ENCODE data around the gene ARPC2.

The ARPC2 gene

DNA sequence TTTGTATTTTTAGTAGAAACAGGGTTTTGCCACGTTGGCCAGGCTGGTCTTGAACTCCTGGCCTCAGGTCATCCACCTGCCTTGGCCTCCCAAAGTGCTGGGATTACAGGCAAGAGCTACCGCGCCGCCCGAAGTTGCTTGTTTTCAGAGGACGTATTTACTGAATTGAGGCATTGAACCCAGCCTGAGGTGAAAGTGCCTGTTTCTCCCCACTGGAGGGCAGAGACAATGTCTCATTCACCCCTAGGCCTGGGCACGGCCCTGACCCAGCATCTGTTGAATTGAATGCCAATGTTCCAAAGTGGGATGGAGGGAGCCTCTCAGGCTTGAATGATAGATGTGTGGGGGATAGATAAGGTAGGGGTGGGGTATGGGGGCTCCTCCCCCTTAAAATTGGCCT is 79.9 kb downstream of the ARPC2 start:
- ChIA-PET POLR2A (no interaction called here), CTCF (interaction anchor here (1.0 to 23.0 kb wide), 8 partner anchors 10 to 108 kb away, joined by 3 to 451 read pairs (median 14); partner anchors contain the start of genes AAMP, CATIP and PNKD)
- peak in 1 of 3 donors; percentile 23 for DNase-seq
- no peak overlapping the region for H3K4me3 ChIP-seq (ENCODE audit: control insufficient read depth in 1 of 7, extremely low read depth in 1 of 7, insufficient read depth in 4 of 7, low read depth in 2 of 7, low read length in 6 of 7)
- H3K36me3 ChIP-seq (ENCODE audit: control insufficient read depth in 4 of 4, insufficient read depth in 4 of 4, low read length in 3 of 4) = no peaks in the 10 kb centered on the region
- 92% methylated on average over 6 of the region's 7 CpGs for WGBS (ENCODE audit: insufficient coverage)
- peaks cover 0 to 30% (median 19%) of the 10 kb centered on the region in 4 experiments for H3K4me1 ChIP-seq (ENCODE audit: control extremely low read depth in 1 of 4, control insufficient read depth in 4 of 4, insufficient read depth in 4 of 4, low read length in 3 of 4)
- no peaks in the 10 kb centered on the region for H3K27me3 ChIP-seq (replicated peaks in 2 of 5; ENCODE audit: control insufficient read depth in 4 of 5, insufficient read depth in 5 of 5, low read length in 4 of 5)
- no peaks in the 10 kb centered on the region for H3K9me3 ChIP-seq (ENCODE audit: control extremely low read depth in 1 of 5, control insufficient read depth in 4 of 5, insufficient read depth in 2 of 5, low read depth in 1 of 5, low read length in 4 of 5)
- no peak overlapping the region for H3K27ac ChIP-seq (ENCODE audit: insufficient read depth in 1 of 2, low read depth in 1 of 2, low read length in 2 of 2, poor library complexity in 1 of 2, severe bottlenecking in 2 of 2)

DNA sequence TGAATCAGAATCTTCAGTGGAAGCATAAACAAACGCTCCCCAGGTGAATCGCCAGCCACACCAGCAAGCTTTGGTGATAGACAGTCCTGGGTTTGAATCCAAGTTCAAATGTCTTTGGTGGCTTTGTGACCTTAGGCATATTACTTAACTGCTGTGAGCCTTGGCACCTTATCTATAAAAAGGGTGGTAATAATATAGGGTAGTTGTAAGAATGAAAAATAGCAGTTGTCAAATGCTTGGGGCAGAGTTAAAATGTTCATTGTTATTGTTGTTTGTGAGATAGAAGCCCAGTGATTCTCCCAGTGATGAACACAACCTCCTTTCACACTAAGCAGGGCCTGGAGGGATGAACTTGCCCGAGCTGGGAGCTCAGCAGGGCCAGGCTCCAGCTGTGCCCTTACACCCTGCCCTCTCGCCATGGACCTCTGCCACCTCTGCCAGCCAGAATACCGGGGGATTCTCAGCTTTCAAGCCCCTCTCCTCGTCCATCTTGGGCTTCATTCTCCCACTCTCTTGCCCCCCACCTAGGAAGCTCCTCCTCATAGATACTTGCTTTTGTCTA is 81.4 kb downstream of the ARPC2 start:
- H3K27ac ChIP-seq (ENCODE audit: insufficient read depth in 1 of 2, low read depth in 1 of 2, low read length in 2 of 2, poor library complexity in 1 of 2, severe bottlenecking in 2 of 2) = no peak overlapping the region
- ChIA-PET POLR2A (no interaction called here), CTCF (interaction anchor here (1.2 to 23.0 kb wide), 6 partner anchors 8 to 96 kb away, joined by 3 to 451 read pairs (median 173); partner anchors contain the start of genes AAMP, CATIP and PNKD)
- H3K9me3 ChIP-seq (ENCODE audit: control extremely low read depth in 1 of 5, control insufficient read depth in 4 of 5, insufficient read depth in 2 of 5, low read depth in 1 of 5, low read length in 4 of 5) = no peaks in the 10 kb centered on the region
- H3K36me3 ChIP-seq (ENCODE audit: control insufficient read depth in 4 of 4, insufficient read depth in 4 of 4, low read length in 3 of 4) = no peaks in the 10 kb centered on the region
- DNase-seq = no peak
- H3K27me3 ChIP-seq (replicated peaks in 2 of 5; ENCODE audit: control insufficient read depth in 4 of 5, insufficient read depth in 5 of 5, low read length in 4 of 5) = no peaks in the 10 kb centered on the region
- H3K4me3 ChIP-seq (ENCODE audit: control insufficient read depth in 1 of 7, extremely low read depth in 1 of 7, insufficient read depth in 4 of 7, low read depth in 2 of 7, low read length in 6 of 7) = no peak overlapping the region
- peaks cover 0 to 18% (median 9%) of the 10 kb centered on the region in 4 experiments for H3K4me1 ChIP-seq (ENCODE audit: control extremely low read depth in 1 of 4, control insufficient read depth in 4 of 4, insufficient read depth in 4 of 4, low read length in 3 of 4)
- 97% methylated on average over 6 of the region's 6 CpGs for WGBS (ENCODE audit: insufficient coverage)

DNA sequence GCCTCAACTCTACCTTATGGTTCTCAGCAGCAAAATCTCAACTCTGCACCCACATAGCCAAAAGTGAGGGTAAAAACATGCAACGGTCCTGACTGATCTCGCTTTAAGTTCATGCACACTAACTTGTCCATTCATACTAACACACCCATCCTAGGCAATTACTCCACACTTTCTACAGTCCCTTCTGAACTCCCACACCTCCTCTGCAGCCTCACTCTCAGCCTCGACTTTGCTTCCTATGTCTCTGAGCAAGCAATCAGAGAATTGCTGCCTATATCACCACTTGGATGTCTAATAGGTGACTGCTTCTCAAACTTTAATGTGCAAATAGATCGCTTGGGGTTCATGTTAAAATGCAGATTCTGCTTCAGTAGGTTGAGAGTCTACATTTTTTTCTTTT is 83.2 kb downstream of the ARPC2 start:
- H3K27ac ChIP-seq (ENCODE audit: insufficient read depth in 1 of 2, low read depth in 1 of 2, low read length in 2 of 2, poor library complexity in 1 of 2, severe bottlenecking in 2 of 2) = no peak overlapping the region
- H3K36me3 ChIP-seq (ENCODE audit: control insufficient read depth in 4 of 4, insufficient read depth in 4 of 4, low read length in 3 of 4) = no peaks in the 10 kb centered on the region
- ChIA-PET CTCF (interaction anchor here (0.9 to 23.0 kb wide), 6 partner anchors 8 to 59 kb away, joined by 4 to 451 read pairs (median 173); partner anchors contain the start of genes AAMP, CATIP and PNKD), POLR2A (interaction anchor here (1.1 to 2.5 kb wide), 2 partner anchors 23 to 96 kb away, joined by 4 to 7 read pairs; no protein-coding TSS in a partner anchor)
- H3K9me3 ChIP-seq (ENCODE audit: control extremely low read depth in 1 of 5, control insufficient read depth in 4 of 5, insufficient read depth in 2 of 5, low read depth in 1 of 5, low read length in 4 of 5) = no peaks in the 10 kb centered on the region
- H3K27me3 ChIP-seq (replicated peaks in 2 of 5; ENCODE audit: control insufficient read depth in 4 of 5, insufficient read depth in 5 of 5, low read length in 4 of 5) = no peaks in the 10 kb centered on the region
- DNase-seq = no peak
- WGBS (ENCODE audit: insufficient coverage) = 100% methylated on average over 2 of the region's 4 CpGs
- H3K4me1 ChIP-seq (ENCODE audit: control extremely low read depth in 1 of 4, control insufficient read depth in 4 of 4, insufficient read depth in 4 of 4, low read length in 3 of 4) = peaks cover 0 to 10% (median 3%) of the 10 kb centered on the region in 4 experiments
- no peak overlapping the region for H3K4me3 ChIP-seq (ENCODE audit: control insufficient read depth in 1 of 7, extremely low read depth in 1 of 7, insufficient read depth in 4 of 7, low read depth in 2 of 7, low read length in 6 of 7)

DNA sequence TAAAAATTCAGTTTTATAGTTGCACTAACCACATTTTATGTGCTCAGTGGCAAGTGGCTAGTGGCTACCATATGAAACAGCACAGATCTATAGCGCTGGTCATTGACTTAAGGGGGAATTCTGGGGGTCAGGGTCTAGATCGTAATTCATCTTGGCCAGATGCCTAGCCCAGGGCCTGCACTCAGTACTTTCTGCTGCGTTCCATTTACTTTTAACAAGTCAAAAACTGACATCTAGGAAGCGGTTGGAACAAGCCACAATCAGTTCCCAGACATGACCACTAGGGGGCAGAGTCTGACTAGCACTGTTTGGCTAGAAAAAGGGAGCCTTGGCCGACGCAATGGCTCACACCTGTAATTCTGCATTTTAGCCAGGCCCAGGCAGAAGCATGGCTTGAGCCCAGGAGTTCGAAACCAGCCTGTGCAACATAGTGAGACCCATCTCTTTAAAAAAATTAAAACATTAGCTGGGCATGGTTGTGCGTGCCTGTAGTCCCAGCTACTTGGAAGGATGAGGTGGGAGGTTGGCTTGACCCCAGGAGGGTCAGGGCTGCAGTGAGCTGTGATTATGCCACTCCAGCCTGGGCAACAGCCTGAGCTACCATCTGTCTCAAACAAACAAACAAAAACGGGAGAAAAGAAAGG is 84.3 kb downstream of the ARPC2 start:
- WGBS (ENCODE audit: insufficient coverage) = 10% methylated on average over 8 of the region's 9 CpGs
- Histone ChIP-seq H3K27ac (ENCODE audit: insufficient read depth in 1 of 2, low read depth in 1 of 2, low read length in 2 of 2, poor library complexity in 1 of 2, severe bottlenecking in 2 of 2) (peak overlapping the region in 1 of 2 experiments; percentile 65), H3K9me3 (ENCODE audit: control extremely low read depth in 1 of 5, control insufficient read depth in 4 of 5, insufficient read depth in 2 of 5, low read depth in 1 of 5, low read length in 4 of 5) (no peaks in the 10 kb centered on the region), H3K4me1 (ENCODE audit: control extremely low read depth in 1 of 4, control insufficient read depth in 4 of 4, insufficient read depth in 4 of 4, low read length in 3 of 4) (peaks cover 0 to 10% (median 3%) of the 10 kb centered on the region in 4 experiments), H3K27me3 (replicated peaks in 2 of 5; ENCODE audit: control insufficient read depth in 4 of 5, insufficient read depth in 5 of 5, low read length in 4 of 5) (no peaks in the 10 kb centered on the region), H3K36me3 (ENCODE audit: control insufficient read depth in 4 of 4, insufficient read depth in 4 of 4, low read length in 3 of 4) (no peaks in the 10 kb centered on the region), H3K4me3 (ENCODE audit: control insufficient read depth in 1 of 7, extremely low read depth in 1 of 7, insufficient read depth in 4 of 7, low read depth in 2 of 7, low read length in 6 of 7) (no peak overlapping the region)
- ChIA-PET POLR2A (interaction anchor here (1.9 to 2.5 kb wide), 2 partner anchors 22 to 55 kb away, joined by 6 to 7 read pairs; partner anchors contain the start of gene CATIP), CTCF (interaction anchor here (0.8 to 23.0 kb wide), 20 partner anchors 9 to 163 kb away, joined by 3 to 451 read pairs (median 10); partner anchors contain the start of genes AAMP, ARPC2, CATIP and PNKD)
- peak; percentile 91 to 96 (median 93) for DNase-seq
